ENCODE data around the gene TMX4. TPM values are rescaled to one million over a fixed set of nuclear protein-coding genes. Genes with fewer than 3 reads are reported as not detected.
A peak's percentile ranks its signal among the peaks of the same experiment; 100 is the strongest.

Gene TMX4
- total RNA-seq, 1 experiment from 2014 or later: 47.4 TPM

GRCh38 chr20:7984192-7984591 is 35.4 kb downstream of the TMX4 start:
- DNase-seq (ENCODE audit: unreplicated experiment): no peak
- Mint-ChIP-seq H3K4me3 (ENCODE audit: unreplicated experiment) (no peak overlapping the region), H3K4me1 (ENCODE audit: insufficient read depth, unreplicated experiment) (no peaks in the 10 kb centered on the region), H3K9me3 (ENCODE audit: unreplicated experiment) (no peaks in the 10 kb centered on the region), H3K27ac (ENCODE audit: low read depth, unreplicated experiment) (no peak overlapping the region), H3K36me3 (ENCODE audit: insufficient read depth, unreplicated experiment) (peaks cover 43% of the 10 kb centered on the region), H3K27me3 (ENCODE audit: insufficient read depth, unreplicated experiment) (no peaks in the 10 kb centered on the region)
- ChIA-PET POLR2A (no interaction called here), CTCF (interaction anchor here (0.6 to 4.3 kb wide), 7 partner anchors 8 to 988 kb away, joined by 3 to 35 read pairs (median 4); no protein-coding TSS in a partner anchor)
- TF ChIP-seq CTCF (IDR thresholded peaks at IDR 0.05; ENCODE audit: unreplicated experiment): no peak
- no TSS peak for BruUV-seq (replicated peaks)
- intact Hi-C loops (cut with micrococcal nuclease): no loop called here

- H3K27me3 Mint-ChIP-seq (ENCODE audit: insufficient read depth, unreplicated experiment): no peaks in the 10 kb centered on the region
- H3K4me3 Mint-ChIP-seq (ENCODE audit: unreplicated experiment): no peak overlapping the region
- H3K36me3 Mint-ChIP-seq (ENCODE audit: insufficient read depth, unreplicated experiment): peaks cover 31% of the 10 kb centered on the region
- no peaks in the 10 kb centered on the region for H3K4me1 Mint-ChIP-seq (ENCODE audit: insufficient read depth, unreplicated experiment)
- H3K27ac Mint-ChIP-seq (ENCODE audit: low read depth, unreplicated experiment): no peak overlapping the region
- no peak for DNase-seq (ENCODE audit: unreplicated experiment)
- ChIA-PET POLR2A (interaction anchor here (1.1 to 1.6 kb wide), 3 partner anchors 11 to 741 kb away, joined by 4 to 6 read pairs (median 4); no protein-coding TSS in a partner anchor), CTCF (interaction anchor here (0.6 to 4.3 kb wide), 8 partner anchors 9 to 1076 kb away, joined by 3 to 35 read pairs (median 7); no protein-coding TSS in a partner anchor)
- no peaks in the 10 kb centered on the region for H3K9me3 Mint-ChIP-seq (ENCODE audit: unreplicated experiment)
- TF ChIP-seq CTCF (IDR thresholded peaks at IDR 0.05; ENCODE audit: unreplicated experiment): no peak
- intact Hi-C loops (cut with micrococcal nuclease): no loop called here
- no TSS peak for BruUV-seq (replicated peaks)
Measured at GRCh38 chr20:7981374-7981773, 38.2 kb downstream of the TMX4 start.

GRCh38 chr20:7980332-7981046 is 39.1 kb downstream of the TMX4 start:
- H3K36me3 Mint-ChIP-seq (ENCODE audit: insufficient read depth, unreplicated experiment): peaks cover 30% of the 10 kb centered on the region
- peak; percentile 41 for DNase-seq (ENCODE audit: unreplicated experiment)
- TF ChIP-seq CTCF (IDR thresholded peaks at IDR 0.05; ENCODE audit: unreplicated experiment): peak; percentile 44
- H3K9me3 Mint-ChIP-seq (ENCODE audit: unreplicated experiment): no peaks in the 10 kb centered on the region
- BruUV-seq (replicated peaks): no TSS peak
- POLR2A ChIA-PET: interaction anchor here (1.4 kb wide), 1 partner anchor 742 kb away, joined by 4 read pairs; no protein-coding TSS in a partner anchor
- no peaks in the 10 kb centered on the region for H3K27me3 Mint-ChIP-seq (ENCODE audit: insufficient read depth, unreplicated experiment)
- no peak overlapping the region for H3K27ac Mint-ChIP-seq (ENCODE audit: low read depth, unreplicated experiment)
- CTCF ChIA-PET: interaction anchor here (0.6 to 4.0 kb wide), 25 partner anchors 8 to 770 kb away, joined by 3 to 34 read pairs (median 4); no protein-coding TSS in a partner anchor
- no peaks in the 10 kb centered on the region for H3K4me1 Mint-ChIP-seq (ENCODE audit: insufficient read depth, unreplicated experiment)
- no peak overlapping the region for H3K4me3 Mint-ChIP-seq (ENCODE audit: unreplicated experiment)
- intact Hi-C loops (cut with micrococcal nuclease): loop anchor here (1.0 kb wide), 1 partner anchor 742 kb away; no protein-coding TSS in a partner anchor

GRCh38 chr20:7977709-7978108 is 41.9 kb downstream of the TMX4 start:
- ChIA-PET CTCF (interaction anchor here (0.7 to 4.0 kb wide), 4 partner anchors 9 to 744 kb away, joined by 3 to 34 read pairs (median 6); no protein-coding TSS in a partner anchor), POLR2A (no interaction called here)
- no TSS peak for BruUV-seq (replicated peaks)
- DNase-seq (ENCODE audit: unreplicated experiment): no peak
- no peak for TF ChIP-seq CTCF (IDR thresholded peaks at IDR 0.05; ENCODE audit: unreplicated experiment)
- Mint-ChIP-seq H3K4me1 (ENCODE audit: insufficient read depth, unreplicated experiment) (no peaks in the 10 kb centered on the region), H3K27me3 (ENCODE audit: insufficient read depth, unreplicated experiment) (no peaks in the 10 kb centered on the region), H3K27ac (ENCODE audit: low read depth, unreplicated experiment) (no peak overlapping the region), H3K36me3 (ENCODE audit: insufficient read depth, unreplicated experiment) (peaks cover 26% of the 10 kb centered on the region), H3K4me3 (ENCODE audit: unreplicated experiment) (no peak overlapping the region), H3K9me3 (ENCODE audit: unreplicated experiment) (no peaks in the 10 kb centered on the region)
- intact Hi-C loops (cut with micrococcal nuclease): no loop called here

Data from MCF 10A (cell line).